HEK293 (cell line): Measurements from ENCODE around the gene TCF21.

Source experiments
- CTCF ChIA-PET: fragments of 350-600 bp; formaldehyde crosslinking; extraction: SDS; loops from one replicate; lab custom pipeline; 2021; ENCODE audit warnings: antibody characterized with exemption; lab: Yijun Ruan, JAX
- POLR2A ChIA-PET: fragments of 300-600 bp; formaldehyde crosslinking; extraction: SDS; loops from one replicate; lab custom pipeline; 2020; ENCODE audit warnings: antibody characterized with exemption, inconsistent platforms; lab: Yijun Ruan, JAX
- H3K27ac ChIP-seq: fragments of 200-500 bp; sonication (Bioruptor generic); 2 replicates; pipeline ENCODE4 v1.5.1; 2014; ENCODE audit warnings: low read depth, low read length, control low read depth, inconsistent platforms; ENCODE audit errors: extremely low read depth
- H3K36me3 ChIP-seq, 2 experiments: fragments of 200-500 bp in 1 of 2; sonication (Bioruptor generic) in 1 of 2; 1 replicate in 1 of 2; 2 replicates in 1 of 2; pipeline ENCODE4 v1.5.1; 2014 to 2017; ENCODE audit warnings: inconsistent platforms in 2 of 2, low read length in 2 of 2; ENCODE audit not compliant: control insufficient read depth in 2 of 2, insufficient read depth in 1 of 2
- H3K4me1 ChIP-seq: fragments of 200-500 bp; sonication (Bioruptor generic); 2 replicates; pipeline ENCODE4 v1.5.1; 2014; ENCODE audit warnings: mild to moderate bottlenecking, low read length, inconsistent platforms; ENCODE audit not compliant: control insufficient read depth, insufficient read depth
- H3K4me3 ChIP-seq: 2 replicates; pipeline ENCODE4 v1.5.1; 2011; ENCODE audit warnings: low read depth, mild to moderate bottlenecking, control low read depth, low read length, moderate library complexity
- H3K9me3 ChIP-seq: fragments of 200-500 bp; sonication (Bioruptor generic); 2 replicates; pipeline ENCODE4 v1.5.1; 2014; ENCODE audit warnings: low read depth, low read length, inconsistent platforms; ENCODE audit not compliant: control insufficient read depth, insufficient read depth
- AEBP2 ChIP-seq: fragments of 450-650 bp; formaldehyde crosslinking; IDR thresholded peaks from 2 replicates; pipeline ENCODE4 v1.5.1; 2016; ENCODE audit warnings: missing biosample characterization, missing genetic modification characterization, borderline replicate concordance
- HIC1 ChIP-seq: fragments of 450-650 bp; formaldehyde crosslinking; IDR thresholded peaks from 2 replicates; pipeline ENCODE4 v1.5.1; 2016; ENCODE audit warnings: missing biosample characterization, missing genetic modification characterization
- KLF1 ChIP-seq: fragments of 450-650 bp; formaldehyde crosslinking; IDR thresholded peaks from 2 replicates; pipeline ENCODE4 v1.5.1; 2016; ENCODE audit warnings: missing biosample characterization, missing genetic modification characterization
- PRDM1 ChIP-seq: fragments of 450-650 bp; formaldehyde crosslinking; IDR thresholded peaks from 2 replicates; pipeline ENCODE4; 2016; ENCODE audit warnings: missing biosample characterization, missing genetic modification characterization
- PRDM6 ChIP-seq: fragments of 450-650 bp; formaldehyde crosslinking; IDR thresholded peaks from 2 replicates; pipeline ENCODE4 v1.5.1; 2017; ENCODE audit warnings: missing biosample characterization, missing genetic modification characterization
- REST ChIP-seq: fragments of 450-650 bp; formaldehyde crosslinking; IDR thresholded peaks from 2 replicates; pipeline ENCODE4 v1.5.1; 2016; ENCODE audit warnings: missing biosample characterization, missing genetic modification characterization
- SCRT1 ChIP-seq: fragments of 450-650 bp; formaldehyde crosslinking; IDR thresholded peaks from 2 replicates; pipeline ENCODE4 v1.5.1; 2016; ENCODE audit warnings: missing biosample characterization, missing genetic modification characterization, borderline replicate concordance
- ZBTB20 ChIP-seq: fragments of 450-650 bp; formaldehyde crosslinking; IDR thresholded peaks from 2 replicates; pipeline ENCODE4 v1.5.1; 2016; ENCODE audit warnings: missing biosample characterization, missing genetic modification characterization
- ZBTB26 ChIP-seq: fragments of 450-650 bp; formaldehyde crosslinking; optimal IDR thresholded peaks from 2 replicates; pipeline ENCODE3; 2016; ENCODE audit warnings: missing biosample characterization, mild to moderate bottlenecking, missing genetic modification characterization
- ZEB2 ChIP-seq: fragments of 450-650 bp; formaldehyde crosslinking; IDR thresholded peaks from 2 replicates; pipeline ENCODE4 v1.5.1; 2016; ENCODE audit warnings: missing biosample characterization, missing genetic modification characterization
- ZFHX2 ChIP-seq: fragments of 450-650 bp; formaldehyde crosslinking; conservative IDR thresholded peaks from 2 replicates; pipeline ENCODE4 v1.5.1; 2016; ENCODE audit warnings: missing biosample characterization, missing genetic modification characterization
- ZNF155 ChIP-seq: fragments of 450-650 bp; formaldehyde crosslinking; IDR thresholded peaks from 2 replicates; pipeline ENCODE4 v1.5.1; 2016; ENCODE audit warnings: missing biosample characterization, missing genetic modification characterization
- ZNF174 ChIP-seq: fragments of 450-650 bp; formaldehyde crosslinking; IDR thresholded peaks from 2 replicates; pipeline ENCODE4 v1.5.0; 2017; ENCODE audit warnings: missing biosample characterization, mild to moderate bottlenecking, missing genetic modification characterization
- ZNF610 ChIP-seq: fragments of 450-650 bp; formaldehyde crosslinking; IDR thresholded peaks from 2 replicates; pipeline ENCODE4 v1.5.1; 2016; ENCODE audit warnings: missing biosample characterization, missing genetic modification characterization, borderline replicate concordance
- TF ChIP-seq, protein P1 (sequence below): fragments of 450-650 bp; formaldehyde crosslinking; IDR thresholded peaks from 2 replicates; pipeline ENCODE4 v1.5.1; 2016; ENCODE audit warnings: missing biosample characterization, missing genetic modification characterization
- TF ChIP-seq, protein P2 (sequence below): fragments of 450-650 bp; formaldehyde crosslinking; IDR thresholded peaks from 2 replicates; pipeline ENCODE4 v1.5.1; 2016; ENCODE audit warnings: missing biosample characterization, missing genetic modification characterization
- TF ChIP-seq, protein P3 (sequence below): fragments of 450-650 bp; IDR thresholded peaks from 2 replicates; pipeline ENCODE4 v1.5.1; 2018; ENCODE audit warnings: missing biosample characterization, missing genetic modification characterization
- TF ChIP-seq, protein P4 (sequence below): fragments of 450-650 bp; formaldehyde crosslinking; IDR thresholded peaks from 2 replicates; pipeline ENCODE4 v1.5.1; 2016; ENCODE audit warnings: missing biosample characterization, missing genetic modification characterization

TCF21 gene

DNA sequence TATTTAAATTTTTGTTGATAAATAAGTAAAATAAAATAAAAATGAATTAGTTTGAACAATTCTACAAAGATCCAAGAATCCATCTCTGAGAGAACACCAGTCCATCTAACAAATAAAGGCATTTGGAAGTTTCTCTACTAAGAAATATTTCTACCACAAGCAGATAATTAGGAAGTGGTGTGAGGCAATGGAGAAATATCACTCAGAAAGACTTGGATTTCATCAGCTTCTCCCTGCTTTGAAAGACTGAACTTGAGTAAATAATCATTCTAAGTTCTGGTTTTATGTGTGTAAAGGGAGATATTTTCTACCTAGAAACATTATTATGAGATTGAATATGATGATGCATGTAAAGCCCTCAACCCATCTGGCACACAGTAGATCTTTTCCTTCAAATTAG is 17.8 kb upstream of the TCF21 start (continued):
- TF ChIP-seq HIC1: no peak
- TF ChIP-seq, protein P1, sequence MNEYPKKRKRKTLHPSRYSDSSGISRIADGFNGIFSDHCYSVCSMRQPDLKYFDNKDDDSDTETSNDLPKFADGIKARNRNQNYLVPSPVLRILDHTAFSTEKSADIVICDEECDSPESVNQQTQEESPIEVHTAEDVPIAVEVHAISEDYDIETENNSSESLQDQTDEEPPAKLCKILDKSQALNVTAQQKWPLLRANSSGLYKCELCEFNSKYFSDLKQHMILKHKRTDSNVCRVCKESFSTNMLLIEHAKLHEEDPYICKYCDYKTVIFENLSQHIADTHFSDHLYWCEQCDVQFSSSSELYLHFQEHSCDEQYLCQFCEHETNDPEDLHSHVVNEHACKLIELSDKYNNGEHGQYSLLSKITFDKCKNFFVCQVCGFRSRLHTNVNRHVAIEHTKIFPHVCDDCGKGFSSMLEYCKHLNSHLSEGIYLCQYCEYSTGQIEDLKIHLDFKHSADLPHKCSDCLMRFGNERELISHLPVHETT: no peak
- TF ChIP-seq AEBP2 (tag by site-specific recombination): no peak
- TF ChIP-seq PRDM6 (tag by site-specific recombination): no peak
- TF ChIP-seq, protein P2, sequence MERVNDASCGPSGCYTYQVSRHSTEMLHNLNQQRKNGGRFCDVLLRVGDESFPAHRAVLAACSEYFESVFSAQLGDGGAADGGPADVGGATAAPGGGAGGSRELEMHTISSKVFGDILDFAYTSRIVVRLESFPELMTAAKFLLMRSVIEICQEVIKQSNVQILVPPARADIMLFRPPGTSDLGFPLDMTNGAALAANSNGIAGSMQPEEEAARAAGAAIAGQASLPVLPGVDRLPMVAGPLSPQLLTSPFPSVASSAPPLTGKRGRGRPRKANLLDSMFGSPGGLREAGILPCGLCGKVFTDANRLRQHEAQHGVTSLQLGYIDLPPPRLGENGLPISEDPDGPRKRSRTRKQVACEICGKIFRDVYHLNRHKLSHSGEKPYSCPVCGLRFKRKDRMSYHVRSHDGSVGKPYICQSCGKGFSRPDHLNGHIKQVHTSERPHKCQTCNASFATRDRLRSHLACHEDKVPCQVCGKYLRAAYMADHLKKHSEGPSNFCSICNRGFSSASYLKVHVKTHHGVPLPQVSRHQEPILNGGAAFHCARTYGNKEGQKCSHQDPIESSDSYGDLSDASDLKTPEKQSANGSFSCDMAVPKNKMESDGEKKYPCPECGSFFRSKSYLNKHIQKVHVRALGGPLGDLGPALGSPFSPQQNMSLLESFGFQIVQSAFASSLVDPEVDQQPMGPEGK (tag by site-specific recombination): no peak
- no peak for TF ChIP-seq ZFHX2
- TF ChIP-seq, protein P3, sequence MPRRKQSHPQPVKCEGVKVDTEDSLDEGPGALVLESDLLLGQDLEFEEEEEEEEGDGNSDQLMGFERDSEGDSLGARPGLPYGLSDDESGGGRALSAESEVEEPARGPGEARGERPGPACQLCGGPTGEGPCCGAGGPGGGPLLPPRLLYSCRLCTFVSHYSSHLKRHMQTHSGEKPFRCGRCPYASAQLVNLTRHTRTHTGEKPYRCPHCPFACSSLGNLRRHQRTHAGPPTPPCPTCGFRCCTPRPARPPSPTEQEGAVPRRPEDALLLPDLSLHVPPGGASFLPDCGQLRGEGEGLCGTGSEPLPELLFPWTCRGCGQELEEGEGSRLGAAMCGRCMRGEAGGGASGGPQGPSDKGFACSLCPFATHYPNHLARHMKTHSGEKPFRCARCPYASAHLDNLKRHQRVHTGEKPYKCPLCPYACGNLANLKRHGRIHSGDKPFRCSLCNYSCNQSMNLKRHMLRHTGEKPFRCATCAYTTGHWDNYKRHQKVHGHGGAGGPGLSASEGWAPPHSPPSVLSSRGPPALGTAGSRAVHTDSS (tag by site-specific recombination): no peak
- no peak for TF ChIP-seq ZNF610 (tag by site-specific recombination)
- TF ChIP-seq ZEB2 (tag by site-specific recombination): no peak

DNA sequence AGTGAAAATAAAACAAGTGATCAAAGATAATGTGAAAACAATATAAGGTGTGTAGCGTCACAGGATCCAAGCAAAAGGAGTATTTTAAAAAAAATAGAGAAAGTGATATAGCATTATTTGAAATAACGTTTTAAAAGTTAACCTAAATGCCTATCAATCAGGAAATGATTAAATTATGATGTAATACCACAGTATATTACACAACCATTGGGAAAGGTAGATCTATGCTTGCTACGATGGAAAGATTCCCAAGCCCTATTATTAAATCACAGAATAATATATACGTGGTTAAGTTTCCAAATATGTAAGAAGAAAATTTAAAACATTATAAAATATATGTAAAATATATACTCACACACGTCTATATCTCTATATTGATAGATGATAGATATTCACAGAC is 15.4 kb upstream of the TCF21 start:
- Histone ChIP-seq H3K27ac (no peak overlapping the region), H3K4me1 (no peaks in the 10 kb centered on the region), H3K9me3 (no peaks in the 10 kb centered on the region), H3K36me3 (no peaks in the 10 kb centered on the region), H3K4me3 (no peak overlapping the region)
- POLR2A ChIA-PET: no interaction called here
- CTCF ChIA-PET: interaction anchor here (0.6 to 0.7 kb wide), 3 partner anchors 178 to 1049 kb away, joined by 3 to 4 read pairs (median 3); no protein-coding TSS in a partner anchor
- TF ChIP-seq ZNF174 (tag by site-specific recombination): no peak
- no peak for TF ChIP-seq REST
- TF ChIP-seq, protein P4, sequence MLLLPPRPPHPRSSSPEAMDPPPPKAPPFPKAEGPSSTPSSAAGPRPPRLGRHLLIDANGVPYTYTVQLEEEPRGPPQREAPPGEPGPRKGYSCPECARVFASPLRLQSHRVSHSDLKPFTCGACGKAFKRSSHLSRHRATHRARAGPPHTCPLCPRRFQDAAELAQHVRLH (tag by site-specific recombination): no peak
- no peak for TF ChIP-seq ZNF155 (tag by site-specific recombination)
- no peak for TF ChIP-seq ZBTB26 (tag by site-specific recombination)
- TF ChIP-seq PRDM1 (tag by site-specific recombination): no peak
- no peak for TF ChIP-seq KLF1 (tag by site-specific recombination)
- no peak for TF ChIP-seq SCRT1 (tag by site-specific recombination)
- TF ChIP-seq ZBTB20 (tag by site-specific recombination): no peak
